K562 (cell line): Measurements from ENCODE around the gene TMEM243. TPM values are rescaled to one million over a fixed set of nuclear protein-coding genes. Genes with fewer than 3 reads are reported as not detected.
A peak's percentile ranks its signal among the peaks of the same experiment; 100 is the strongest.
"Not testable (repeated sequence)": the region's sequence is repeated elsewhere in the genome, so short reads cannot be mapped to it uniquely, and the experiment has no call there.

ENCODE experiments used
- ATAC-seq: fragments of 200-7000 bp; cut with Tn5 transposase; 3 replicates; pipeline ENCODE4 v1.9.1; 2020; ENCODE audit warnings: moderate library complexity
- BruUV-seq: library from RNA; stranded (reverse); fragments of 400-500 nt; replicated peaks from 2 replicates; lab custom pipeline; 2021; lab: Mats Ljungman, UMichigan
- CTCF ChIA-PET: fragments of 300-600 bp; formaldehyde crosslinking; extraction: SDS; loops from one replicate; lab custom pipeline; 2021; ENCODE audit warnings: low intra/inter-chr PET ratio; lab: Yijun Ruan, JAX
- POLR2A ChIA-PET: fragments of 300-600, 350-650 bp; sonication (Branson Sonifier 250); formaldehyde crosslinking; extraction: SDS; loops from one replicate; lab custom pipeline; 2021; ENCODE audit warnings: antibody characterized with exemption, inconsistent platforms; lab: Yijun Ruan, JAX
- DNase-seq, 4 experiments: peaks; one replicate each; pipeline versions ENCODE4 v3.0.0 to v3.0.0-alpha.2; 2011 to 2018; ENCODE audit warnings: low spot score in 3 of 4, mixed read lengths in 3 of 4; ENCODE audit errors: extremely low read depth in 1 of 4
- FAIRE-seq: peaks from 2 replicates; lab custom pipeline; 2011; peaks lifted over from hg19 to GRCh38; lab: Jason Lieb, UNC
- H2AFZ ChIP-seq: 2 replicates; pipeline ENCODE4 v1.6.0; 2011; ENCODE audit warnings: low read depth, low read length, control low read depth, inconsistent platforms
- H3K27ac ChIP-seq: fragments of 200-600 bp; 3 replicates; pipeline ENCODE4 v1.8.0; 2011; ENCODE audit warnings: low read depth, mild to moderate bottlenecking, control low read depth, inconsistent platforms, low read length, moderate library complexity, mixed read lengths; ENCODE audit errors: extremely low read depth
- H3K27me3 ChIP-seq, 2 experiments: fragments of 300-600 bp in 1 of 2; 2 replicates in 1 of 2; 3 replicates in 1 of 2; pipeline versions ENCODE4 v1.6.0 to v1.8.0; 2011; ENCODE audit warnings: inconsistent platforms in 2 of 2, low read length in 2 of 2, mild to moderate bottlenecking in 1 of 2, mixed read lengths in 1 of 2, moderate library complexity in 1 of 2; ENCODE audit not compliant: control insufficient read depth in 2 of 2, insufficient read depth in 2 of 2
- H3K36me3 ChIP-seq: fragments of 300-600 bp; 3 replicates; pipeline ENCODE4 v1.8.0; 2011; ENCODE audit warnings: mild to moderate bottlenecking, low read length, inconsistent platforms; ENCODE audit not compliant: control insufficient read depth, insufficient read depth
- H3K4me1 ChIP-seq, 2 experiments: fragments of 200-600 bp in 1 of 2; replicated peaks in 1 of 2; 2 replicates in 1 of 2; 3 replicates in 1 of 2; pipeline versions ENCODE4 v1.5.1 to v1.8.0; 2011; ENCODE audit warnings: inconsistent platforms in 2 of 2, low read length in 2 of 2, mild to moderate bottlenecking in 1 of 2, mixed read lengths in 1 of 2, moderate library complexity in 1 of 2; ENCODE audit not compliant: control insufficient read depth in 2 of 2, insufficient read depth in 2 of 2
- H3K4me2 ChIP-seq: 2 replicates; pipeline ENCODE4 v1.6.1; 2011; ENCODE audit warnings: low read length, control low read depth, inconsistent platforms, mixed read lengths; ENCODE audit not compliant: insufficient read depth
- H3K4me3 ChIP-seq: fragments of 200-600 bp; sonication (generic), shearing (Covaris generic); 2 replicates; pipeline ENCODE4 v1.5.1; 2016; ENCODE audit warnings: control low read depth, inconsistent platforms
- H3K79me2 ChIP-seq: fragments of 200-600 bp; 3 replicates; pipeline ENCODE4 v1.8.0; 2011; ENCODE audit warnings: low read length, inconsistent platforms; ENCODE audit not compliant: control insufficient read depth, insufficient read depth
- H3K9ac ChIP-seq, 2 experiments: 2 replicates each; pipeline versions ENCODE4 v1.6.0 to v1.6.1; 2011; ENCODE audit warnings: low read depth in 2 of 2, low read length in 2 of 2, control low read depth in 1 of 2, inconsistent platforms in 1 of 2, mild to moderate bottlenecking in 1 of 2, mixed read lengths in 1 of 2; ENCODE audit not compliant: insufficient read depth in 1 of 2
- H3K9me1 ChIP-seq: one replicate; pipeline ENCODE4 v1.6.0; 2011; ENCODE audit warnings: inconsistent platforms, mild to moderate bottlenecking, low read length, moderate library complexity; ENCODE audit not compliant: control insufficient read depth, insufficient read depth
- H3K9me3 ChIP-seq: replicated peaks from 2 replicates; pipeline ENCODE4 v1.5.1; 2011; ENCODE audit warnings: low read depth, low read length, inconsistent platforms; ENCODE audit not compliant: control insufficient read depth, insufficient read depth
- H4K20me1 ChIP-seq: replicated peaks from 2 replicates; pipeline ENCODE4 v1.6.1; 2011; ENCODE audit warnings: low read length, inconsistent platforms, mixed read lengths; ENCODE audit not compliant: control insufficient read depth, insufficient read depth
- NR2C1 ChIP-seq, 2 experiments: fragments of 450-650 bp; IDR thresholded peaks; 2 replicates each; pipeline ENCODE4 v1.6.1; 2017; ENCODE audit warnings: mild to moderate bottlenecking in 2 of 2, antibody characterized with exemption in 1 of 2, inconsistent platforms in 1 of 2, missing compliant biosample characterization in 1 of 2, missing genetic modification characterization in 1 of 2
- YY1 ChIP-seq, 3 experiments: IDR thresholded peaks; 2 replicates each; pipeline ENCODE4 v1.6.1; 2011; ENCODE audit warnings: low read length in 2 of 3, mild to moderate bottlenecking in 2 of 3, moderate library complexity in 2 of 3, borderline replicate concordance in 1 of 3, control low read depth in 1 of 3, low read depth in 1 of 3; ENCODE audit not compliant: insufficient read depth in 3 of 3, insufficient replicate concordance in 2 of 3, control insufficient read depth in 1 of 3, insufficient read length in 1 of 3; ENCODE audit errors: extremely low read depth in 1 of 3
- WGBS: fragments of 100-300 bp; shearing (Covaris generic); methylation state at CpG from one replicate; pipeline ENCODE4 v1.1.6; 2016; ENCODE audit warnings: low coverage, mixed read lengths; ENCODE audit not compliant: insufficient coverage; ENCODE audit errors: missing lambda C conversion rate; 5-methylcytosine and 5-hydroxymethylcytosine counted together
- in situ Hi-C: fragments of 300-500 bp; cut with MboI; formaldehyde crosslinking; loops from 4 replicates; pipeline ENCODE4 v1.15.0; 2018; ENCODE audit warnings: inconsistent platforms, mixed read lengths
- intact Hi-C: fragments of 100-400 bp; cut with micrococcal nuclease; formaldehyde crosslinking; loops from 2 replicates; pipeline ENCODE4 v1.14.2; 2022
- polyA plus RNA-seq, 8 experiments: library from polyadenylated mRNA; depleted of rRNA in 4 of 8; stranded (reverse) in 5 of 8; unstranded in 3 of 8; fragments of >200 nt; fragmentation: Nextera tagmentation in 2 of 8; fragmentation: Illumina TruSeq in 1 of 8; extraction: Ambion mirVana in 2 of 8; extraction: Trizol in 1 of 8; gene quantifications; 2 replicates each; pipeline versions ENCODE4 v1.2.1 to v1.2.3, GENCODE V29; 2011 to 2014; ENCODE audit warnings: inconsistent platforms in 1 of 8, missing spikeins in 1 of 8
- total RNA-seq, 7 experiments: library from RNA; depleted of rRNA in 6 of 7; stranded (reverse); fragments of >200 nt in 6 of 7; fragmentation: Illumina TruSeq in 2 of 7; extraction: Trizol in 2 of 7; gene quantifications; 2 replicates each; pipeline versions ENCODE4 v1.2.1 to v1.2.3, GENCODE V29; 2011 to 2021; ENCODE audit warnings: low replicate concordance in 1 of 7
- TF ChIP-seq, protein P1 (sequence below): fragments of 450-650 bp; IDR thresholded peaks from 2 replicates; pipeline ENCODE4 v1.6.1; 2016
- TF ChIP-seq, protein P2 (sequence below), 2 experiments: fragments of 450-650 bp; IDR thresholded peaks; 2 replicates each; pipeline ENCODE4 v1.6.1; 2018; ENCODE audit warnings: mild to moderate bottlenecking in 2 of 2, low read depth in 1 of 2; ENCODE audit not compliant: partially characterized antibody in 2 of 2

TMEM243 gene
- total and polyA plus RNA-seq, 9 of the 15 experiments (the other 6 are each of a cell fraction or from before 2014, with no cell fraction given) = 3.9 to 8.6 (median 6.1) TPM

DNA sequence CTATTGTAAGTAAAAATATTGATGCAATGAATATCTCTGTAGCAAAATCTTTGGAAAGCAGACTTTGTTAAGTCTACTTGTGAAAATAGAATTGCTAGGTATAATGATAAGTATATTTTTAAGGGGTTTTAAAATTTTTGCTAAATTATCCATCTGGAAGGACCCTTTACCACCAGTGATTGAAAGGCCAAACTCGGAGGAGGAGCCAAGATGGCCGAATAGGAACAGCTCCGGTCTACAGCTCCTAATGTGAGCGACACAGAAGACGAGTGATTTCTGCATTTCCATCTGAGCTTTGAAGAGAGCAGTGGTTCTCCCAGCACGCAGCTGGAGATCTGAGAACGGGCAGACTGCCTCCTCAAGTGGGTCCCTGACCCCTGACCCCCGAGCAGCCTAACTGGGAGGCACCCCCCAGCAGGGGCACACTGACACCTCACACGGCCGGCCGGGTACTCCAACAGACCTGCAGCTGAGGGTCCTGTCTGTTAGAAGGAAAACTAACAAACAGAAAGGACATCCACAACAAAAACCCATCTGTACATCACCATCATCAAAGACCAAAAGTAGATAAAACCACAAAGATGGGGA is 19.0 kb upstream of the TMEM243 start:
- CTCF ChIA-PET, H3K4me2 ChIP-seq, in situ Hi-C loops, H3K27ac ChIP-seq, H4K20me1 ChIP-seq, H3K9me1 ChIP-seq, H3K4me3 ChIP-seq, H3K4me1 ChIP-seq, H3K9ac ChIP-seq, H3K27me3 ChIP-seq, FAIRE-seq, BruUV-seq, H3K36me3 ChIP-seq, H3K79me2 ChIP-seq, H3K9me3 ChIP-seq, DNase-seq: not testable (repeated sequence)
- H2AFZ ChIP-seq = peak overlapping the region; percentile 63
- POLR2A ChIA-PET = interaction anchor here (0.6 to 0.9 kb wide), 3 partner anchors 11 to 86 kb away, joined by 3 to 4 read pairs (median 3); no protein-coding TSS in a partner anchor
- TF ChIP-seq, protein P1, sequence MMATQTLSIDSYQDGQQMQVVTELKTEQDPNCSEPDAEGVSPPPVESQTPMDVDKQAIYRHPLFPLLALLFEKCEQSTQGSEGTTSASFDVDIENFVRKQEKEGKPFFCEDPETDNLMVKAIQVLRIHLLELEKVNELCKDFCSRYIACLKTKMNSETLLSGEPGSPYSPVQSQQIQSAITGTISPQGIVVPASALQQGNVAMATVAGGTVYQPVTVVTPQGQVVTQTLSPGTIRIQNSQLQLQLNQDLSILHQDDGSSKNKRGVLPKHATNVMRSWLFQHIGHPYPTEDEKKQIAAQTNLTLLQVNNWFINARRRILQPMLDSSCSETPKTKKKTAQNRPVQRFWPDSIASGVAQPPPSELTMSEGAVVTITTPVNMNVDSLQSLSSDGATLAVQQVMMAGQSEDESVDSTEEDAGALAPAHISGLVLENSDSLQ = peak; percentile 85
- TF ChIP-seq YY1 (IDR thresholded peaks at IDR 0.05; ENCODE audit: borderline replicate concordance in 1 of 3, control insufficient read depth in 1 of 3, extremely low read depth in 1 of 3, insufficient read depth in 3 of 3, insufficient read length in 1 of 3, insufficient replicate concordance in 2 of 3, low read depth in 1 of 3, low read length in 2 of 3) = peak in 1 of 3 experiments; percentile 16
- TF ChIP-seq NR2C1 (IDR thresholded peaks at IDR 0.05) = peak; percentile 63; the same call in 1 of the 2 replicates
- peak; percentile 66 for TF ChIP-seq NR2C1 (tag; IDR thresholded peaks at IDR 0.05)
- TF ChIP-seq, protein P2, sequence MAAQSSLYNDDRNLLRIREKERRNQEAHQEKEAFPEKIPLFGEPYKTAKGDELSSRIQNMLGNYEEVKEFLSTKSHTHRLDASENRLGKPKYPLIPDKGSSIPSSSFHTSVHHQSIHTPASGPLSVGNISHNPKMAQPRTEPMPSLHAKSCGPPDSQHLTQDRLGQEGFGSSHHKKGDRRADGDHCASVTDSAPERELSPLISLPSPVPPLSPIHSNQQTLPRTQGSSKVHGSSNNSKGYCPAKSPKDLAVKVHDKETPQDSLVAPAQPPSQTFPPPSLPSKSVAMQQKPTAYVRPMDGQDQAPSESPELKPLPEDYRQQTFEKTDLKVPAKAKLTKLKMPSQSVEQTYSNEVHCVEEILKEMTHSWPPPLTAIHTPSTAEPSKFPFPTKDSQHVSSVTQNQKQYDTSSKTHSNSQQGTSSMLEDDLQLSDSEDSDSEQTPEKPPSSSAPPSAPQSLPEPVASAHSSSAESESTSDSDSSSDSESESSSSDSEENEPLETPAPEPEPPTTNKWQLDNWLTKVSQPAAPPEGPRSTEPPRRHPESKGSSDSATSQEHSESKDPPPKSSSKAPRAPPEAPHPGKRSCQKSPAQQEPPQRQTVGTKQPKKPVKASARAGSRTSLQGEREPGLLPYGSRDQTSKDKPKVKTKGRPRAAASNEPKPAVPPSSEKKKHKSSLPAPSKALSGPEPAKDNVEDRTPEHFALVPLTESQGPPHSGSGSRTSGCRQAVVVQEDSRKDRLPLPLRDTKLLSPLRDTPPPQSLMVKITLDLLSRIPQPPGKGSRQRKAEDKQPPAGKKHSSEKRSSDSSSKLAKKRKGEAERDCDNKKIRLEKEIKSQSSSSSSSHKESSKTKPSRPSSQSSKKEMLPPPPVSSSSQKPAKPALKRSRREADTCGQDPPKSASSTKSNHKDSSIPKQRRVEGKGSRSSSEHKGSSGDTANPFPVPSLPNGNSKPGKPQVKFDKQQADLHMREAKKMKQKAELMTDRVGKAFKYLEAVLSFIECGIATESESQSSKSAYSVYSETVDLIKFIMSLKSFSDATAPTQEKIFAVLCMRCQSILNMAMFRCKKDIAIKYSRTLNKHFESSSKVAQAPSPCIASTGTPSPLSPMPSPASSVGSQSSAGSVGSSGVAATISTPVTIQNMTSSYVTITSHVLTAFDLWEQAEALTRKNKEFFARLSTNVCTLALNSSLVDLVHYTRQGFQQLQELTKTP (IDR thresholded peaks at IDR 0.05; ENCODE audit: low read depth in 1 of 2, partially characterized antibody in 2 of 2) = peak in 1 of 2 experiments; percentile 31
- intact Hi-C loops = loop anchor here (10.0 kb wide), 1 partner anchor 414 kb away; no protein-coding TSS in a partner anchor
- WGBS = 11% methylated on average over 10 of the region's 11 CpGs
- peak; percentile 52; the same call in 1 of the 3 replicates for ATAC-seq
